Inflammatory macrophage (primary cell): ENCODE data around the gene TBL1XR1.
"Not testable (repeated sequence)": the region's sequence is repeated elsewhere in the genome, so short reads cannot be mapped to it uniquely, and the experiment has no call there.

ENCODE experiments used
- DNase-seq, 2 donors: peaks; one replicate each; pipeline ENCODE4 v3.0.0-alpha.2; 2020 to 2022

Gene TBL1XR1

GRCh38 chr3:177139220-177139619, 58.1 kb downstream of the TBL1XR1 start:
- not testable (repeated sequence) for DNase-seq

- DNase-seq: no peak
Measured at GRCh38 chr3:177137774-177138705, 59.2 kb downstream of the TBL1XR1 start.

- DNase-seq: no peak
Measured at GRCh38 chr3:177136741-177137140, 60.5 kb downstream of the TBL1XR1 start.

- no peak for DNase-seq
Measured at GRCh38 chr3:177135841-177136492, 61.3 kb downstream of the TBL1XR1 start.

GRCh38 chr3:177134816-177135210, 62.5 kb downstream of the TBL1XR1 start:
- no peak for DNase-seq

GRCh38 chr3:177133860-177134815, 63.1 kb downstream of the TBL1XR1 start:
- DNase-seq: peak; percentile 9 to 17

GRCh38 chr3:177131927-177132636, 65.2 kb downstream of the TBL1XR1 start:
- DNase-seq: no peak

GRCh38 chr3:177127008-177127407, 70.3 kb downstream of the TBL1XR1 start:
- no peak for DNase-seq

GRCh38 chr3:177126015-177126773, 71.1 kb downstream of the TBL1XR1 start:
- DNase-seq: no peak

GRCh38 chr3:177124882-177125281, 72.4 kb downstream of the TBL1XR1 start:
- DNase-seq: no peak

GRCh38 chr3:177123822-177124221, 73.5 kb downstream of the TBL1XR1 start:
- DNase-seq: no peak

GRCh38 chr3:177122183-177122856, 75.0 kb downstream of the TBL1XR1 start:
- no peak for DNase-seq

GRCh38 chr3:177119829-177120228, 77.5 kb downstream of the TBL1XR1 start:
- DNase-seq: no peak

GRCh38 chr3:177114253-177114652, 83.0 kb downstream of the TBL1XR1 start:
- DNase-seq: no peak

GRCh38 chr3:177111541-177111949, 85.7 kb downstream of the TBL1XR1 start:
- no peak for DNase-seq

- DNase-seq: no peak
Measured at GRCh38 chr3:177110895-177111294, 86.4 kb downstream of the TBL1XR1 start.

GRCh38 chr3:177110386-177110785, 86.9 kb downstream of the TBL1XR1 start:
- DNase-seq: no peak

- DNase-seq: peak; percentile 3 to 16
Measured at GRCh38 chr3:177109688-177110330, 87.5 kb downstream of the TBL1XR1 start.

GRCh38 chr3:177108648-177109047, 88.6 kb downstream of the TBL1XR1 start:
- no peak for DNase-seq
